C4-2B (cell line): ENCODE data around the gene KCNE1.
"Not testable (repeated sequence)": the region's sequence is repeated elsewhere in the genome, so short reads cannot be mapped to it uniquely, and the experiment has no call there.

Experiments
- H3K27ac ChIP-seq: fragments of 450-650 bp; 2 replicates; pipeline ENCODE4 v1.5.1; 2017
- ZFX ChIP-seq: fragments of 450-650 bp; IDR thresholded peaks from 2 replicates; pipeline ENCODE4 v1.6.1; 2017
- TF ChIP-seq, protein P1 (sequence below): fragments of 450-650 bp; conservative IDR thresholded peaks from 2 replicates; pipeline ENCODE4 v1.5.1; 2017; ENCODE audit warnings: mild to moderate bottlenecking

KCNE1 gene

DNA sequence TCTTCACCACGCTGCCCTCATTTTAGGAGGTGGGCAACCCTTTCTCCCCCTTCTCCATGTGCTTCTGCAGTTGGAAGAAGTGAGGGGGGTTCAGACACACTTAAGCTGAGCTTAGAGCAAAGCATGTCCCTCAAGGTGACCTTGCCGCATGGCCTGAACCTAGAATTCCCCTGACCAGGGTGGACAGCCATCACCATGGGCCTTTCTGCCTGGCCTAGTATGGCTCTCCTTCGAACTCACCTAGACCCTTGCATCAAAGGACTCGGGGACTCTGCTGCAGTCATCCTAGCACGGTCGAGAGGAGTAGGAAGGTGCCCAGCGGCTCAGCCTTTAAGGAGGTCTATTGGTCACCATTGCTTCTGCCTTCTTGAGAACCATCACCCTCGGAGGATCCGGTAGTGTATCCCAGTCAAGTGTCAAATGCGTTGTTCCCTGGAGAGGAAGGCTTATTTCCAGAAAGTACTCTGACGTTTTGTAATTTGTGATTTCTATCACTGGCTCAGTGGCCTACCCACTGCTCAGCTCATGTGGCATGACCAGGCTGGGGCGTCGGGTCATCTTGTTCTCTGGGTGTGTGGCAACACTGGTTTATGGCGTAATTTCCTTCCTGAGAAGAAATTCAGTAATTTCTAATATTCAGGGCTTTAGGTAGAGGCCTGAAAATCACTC, at the start of gene KCNE1:
Gene KCNE1, minus strand, starts transcription at position 424 of the 669 bp plus-strand sequence. CDS start 62,576 bp downstream, outside the sequence.
- TF ChIP-seq, protein P1, sequence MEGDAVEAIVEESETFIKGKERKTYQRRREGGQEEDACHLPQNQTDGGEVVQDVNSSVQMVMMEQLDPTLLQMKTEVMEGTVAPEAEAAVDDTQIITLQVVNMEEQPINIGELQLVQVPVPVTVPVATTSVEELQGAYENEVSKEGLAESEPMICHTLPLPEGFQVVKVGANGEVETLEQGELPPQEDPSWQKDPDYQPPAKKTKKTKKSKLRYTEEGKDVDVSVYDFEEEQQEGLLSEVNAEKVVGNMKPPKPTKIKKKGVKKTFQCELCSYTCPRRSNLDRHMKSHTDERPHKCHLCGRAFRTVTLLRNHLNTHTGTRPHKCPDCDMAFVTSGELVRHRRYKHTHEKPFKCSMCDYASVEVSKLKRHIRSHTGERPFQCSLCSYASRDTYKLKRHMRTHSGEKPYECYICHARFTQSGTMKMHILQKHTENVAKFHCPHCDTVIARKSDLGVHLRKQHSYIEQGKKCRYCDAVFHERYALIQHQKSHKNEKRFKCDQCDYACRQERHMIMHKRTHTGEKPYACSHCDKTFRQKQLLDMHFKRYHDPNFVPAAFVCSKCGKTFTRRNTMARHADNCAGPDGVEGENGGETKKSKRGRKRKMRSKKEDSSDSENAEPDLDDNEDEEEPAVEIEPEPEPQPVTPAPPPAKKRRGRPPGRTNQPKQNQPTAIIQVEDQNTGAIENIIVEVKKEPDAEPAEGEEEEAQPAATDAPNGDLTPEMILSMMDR = no peak
- H3K27ac ChIP-seq = no peak within 1 kb of the TSS

DNA sequence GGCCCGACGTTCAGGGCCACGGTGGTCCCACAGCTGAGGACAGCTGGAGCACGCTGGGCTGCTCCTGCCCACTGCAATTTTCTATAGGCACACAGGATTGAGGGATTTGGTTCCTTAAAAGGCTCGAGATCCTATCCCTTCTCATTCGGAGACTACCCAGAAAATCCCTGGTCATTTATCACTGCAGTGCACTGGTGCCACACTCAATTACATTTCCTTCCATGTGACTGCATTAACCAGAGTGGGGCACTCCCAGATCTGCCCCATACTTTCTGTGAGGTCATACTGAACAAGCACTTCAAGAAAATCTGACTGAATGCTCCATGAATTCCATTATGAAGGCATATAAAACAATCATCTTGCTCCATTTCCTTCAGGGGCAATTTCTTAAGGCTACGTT, 49.8 kb upstream of the KCNE1 start:
- no peak for TF ChIP-seq ZFX
- TF ChIP-seq, protein P1 = no peak
- no peak overlapping the region for H3K27ac ChIP-seq

DNA sequence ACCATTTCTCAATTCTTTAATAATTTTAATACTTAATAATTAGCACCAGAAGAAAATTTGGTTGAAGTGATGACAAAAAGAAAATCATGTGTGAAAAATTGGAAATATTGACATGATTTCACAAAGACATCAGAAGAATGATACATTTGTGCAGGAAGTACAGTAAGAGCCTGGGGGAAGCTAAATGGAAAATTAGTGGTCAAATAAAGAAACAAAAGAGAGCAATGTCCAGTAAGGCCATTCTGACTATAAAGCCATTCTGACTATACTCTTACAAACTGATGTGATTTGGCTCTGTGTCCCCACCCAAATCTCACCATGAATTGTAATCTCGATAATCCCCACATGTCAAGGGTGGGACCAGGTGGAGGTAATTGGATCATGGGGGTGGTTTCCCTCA, 48.6 kb upstream of the KCNE1 start:
- TF ChIP-seq, protein P1 = no peak
- TF ChIP-seq ZFX = no peak
- H3K27ac ChIP-seq = no peak overlapping the region

DNA sequence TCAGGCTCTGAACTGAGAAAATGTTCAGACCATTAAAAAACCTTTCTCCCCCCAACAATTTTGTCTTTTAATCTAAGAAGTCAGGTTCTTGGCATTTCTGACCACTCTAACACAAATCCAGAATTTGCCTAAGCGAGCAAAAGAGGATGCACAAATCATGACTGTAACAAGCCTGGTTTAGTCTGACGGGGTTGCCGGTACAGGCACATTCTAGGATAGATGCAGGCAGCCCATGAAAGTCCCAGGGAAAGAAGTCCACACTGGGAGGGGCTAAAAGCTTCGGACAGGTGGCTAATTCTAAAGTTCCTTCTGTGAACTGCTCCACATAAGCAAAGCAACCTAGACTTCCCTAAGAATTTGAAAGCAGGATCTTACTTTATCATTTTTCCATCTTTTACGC, 48.0 kb upstream of the KCNE1 start:
- no peak overlapping the region for H3K27ac ChIP-seq
- TF ChIP-seq, protein P1 = no peak
- TF ChIP-seq ZFX = no peak

DNA sequence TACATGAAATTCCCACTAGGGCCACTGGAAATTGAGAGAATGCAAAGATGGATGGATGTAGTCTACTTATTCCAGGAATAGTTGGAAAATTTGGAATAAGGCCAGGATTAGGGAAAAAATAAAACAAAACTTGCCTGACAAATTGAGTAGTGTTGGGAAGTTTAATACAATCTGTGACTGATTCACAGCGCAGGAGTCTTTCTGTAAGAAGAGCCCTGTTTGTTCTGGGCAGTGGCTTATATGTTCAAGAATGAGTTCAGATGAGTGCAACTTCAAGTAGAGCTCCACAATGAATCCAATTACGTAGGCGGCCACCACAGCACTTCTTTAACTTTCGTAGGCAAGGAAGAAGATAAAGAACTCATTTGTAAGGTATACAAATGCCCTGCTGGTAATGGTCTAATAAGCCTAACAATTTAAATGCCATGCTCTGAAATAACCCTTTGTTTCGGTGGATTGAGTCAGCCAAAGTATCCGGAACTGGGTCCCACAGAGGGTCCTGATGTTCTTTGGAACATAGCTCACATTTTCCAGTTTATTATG, 47.1 kb upstream of the KCNE1 start:
- TF ChIP-seq ZFX = no peak
- TF ChIP-seq, protein P1 = no peak
- no peak overlapping the region for H3K27ac ChIP-seq

DNA sequence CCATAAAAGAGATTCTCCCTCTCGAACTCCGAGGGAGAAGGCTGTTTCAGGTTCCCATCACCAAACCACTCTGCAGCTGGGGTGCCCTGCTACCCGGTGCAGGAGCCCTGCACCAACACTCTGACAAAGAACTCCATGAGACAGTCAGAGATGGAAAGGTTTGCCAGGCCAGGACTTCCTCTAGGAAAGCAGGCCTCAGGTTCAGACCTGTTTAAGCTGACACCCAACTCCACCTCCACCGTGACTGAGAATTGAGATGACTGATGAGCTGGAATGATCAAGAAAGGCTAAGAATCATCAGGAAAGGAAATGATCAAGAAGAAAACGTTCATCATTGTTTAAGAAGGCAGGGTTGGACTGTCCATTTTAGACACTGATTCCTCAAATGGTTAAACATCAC, 46.2 kb upstream of the KCNE1 start:
- TF ChIP-seq, protein P1 = no peak
- no peak for TF ChIP-seq ZFX
- no peak overlapping the region for H3K27ac ChIP-seq

DNA sequence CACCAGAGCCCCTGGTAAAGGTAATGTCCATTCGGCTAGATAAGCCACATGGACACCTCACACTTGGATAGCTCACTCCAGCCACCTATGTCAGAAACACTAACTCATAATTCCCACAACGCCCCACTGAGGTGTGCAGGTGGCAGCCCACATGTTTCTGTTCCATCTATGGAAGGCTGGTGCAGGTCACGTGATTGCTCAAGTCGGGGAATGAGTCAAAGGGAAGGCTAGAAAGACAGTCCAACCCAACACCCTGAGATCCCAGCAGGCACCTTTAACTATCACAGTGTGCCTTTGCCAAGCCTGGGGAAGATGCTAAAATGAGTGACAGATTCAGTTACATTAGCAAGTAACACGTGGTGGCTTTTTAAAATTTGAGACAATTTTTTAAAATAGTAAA, 45.3 kb upstream of the KCNE1 start:
- TF ChIP-seq, protein P1 = no peak
- TF ChIP-seq ZFX = no peak
- H3K27ac ChIP-seq = no peak overlapping the region

DNA sequence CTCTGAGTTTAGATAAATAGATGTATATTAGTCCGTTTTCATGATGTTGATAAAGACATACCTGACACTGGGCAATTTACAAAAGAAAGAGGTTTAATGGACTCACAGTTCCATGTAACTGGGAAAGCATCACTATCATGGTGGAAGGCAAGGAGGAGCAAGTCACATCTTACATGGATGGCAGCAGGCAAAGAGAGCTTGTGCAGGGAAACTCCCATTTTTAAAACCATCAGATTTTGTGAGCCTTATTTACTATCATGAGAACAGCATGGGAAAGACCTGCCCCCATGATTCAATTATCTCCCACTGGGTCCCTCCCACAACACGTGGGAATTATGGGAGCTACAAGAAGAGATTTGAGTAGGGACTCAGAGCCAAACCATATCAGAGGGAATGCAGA, 42.7 kb upstream of the KCNE1 start:
- not testable (repeated sequence) for H3K27ac ChIP-seq
